SIG-M5 (cell line): ENCODE measurements around the gene ROCK2.
A peak's percentile ranks its signal among the peaks of the same experiment; 100 is the strongest.

Experiments used
- DNase-seq: peaks from one replicate; lab custom pipeline; 2025; lab: John Stamatoyannopoulos, UW

Gene ROCK2

GRCh38 chr2:11152591-11152990, 191.8 kb downstream of the ROCK2 start:
- DNase-seq, result no peak

GRCh38 chr2:11147263-11147662, 197.2 kb downstream of the ROCK2 start:
- DNase-seq, result no peak

DNA sequence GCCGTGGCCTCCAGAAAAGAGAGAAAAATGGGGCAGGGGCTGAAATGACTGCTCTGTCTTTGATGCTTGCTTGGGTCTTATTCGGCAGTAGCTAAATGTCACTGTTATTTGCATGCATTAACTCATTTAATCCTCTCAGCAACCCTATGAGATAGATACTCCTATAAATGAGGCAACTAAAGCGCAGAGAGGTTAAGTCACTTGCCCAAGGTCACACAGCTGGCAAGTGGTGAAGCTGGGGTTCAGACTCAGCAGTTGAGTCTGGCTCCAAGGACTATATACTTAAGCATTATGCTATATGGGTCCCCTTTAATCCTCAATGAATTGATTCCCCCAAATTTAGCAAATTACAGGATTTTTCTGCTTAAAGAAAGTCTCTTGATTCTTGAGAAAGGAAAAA, 198.4 kb downstream of the ROCK2 start:
- DNase-seq, result no peak

DNA sequence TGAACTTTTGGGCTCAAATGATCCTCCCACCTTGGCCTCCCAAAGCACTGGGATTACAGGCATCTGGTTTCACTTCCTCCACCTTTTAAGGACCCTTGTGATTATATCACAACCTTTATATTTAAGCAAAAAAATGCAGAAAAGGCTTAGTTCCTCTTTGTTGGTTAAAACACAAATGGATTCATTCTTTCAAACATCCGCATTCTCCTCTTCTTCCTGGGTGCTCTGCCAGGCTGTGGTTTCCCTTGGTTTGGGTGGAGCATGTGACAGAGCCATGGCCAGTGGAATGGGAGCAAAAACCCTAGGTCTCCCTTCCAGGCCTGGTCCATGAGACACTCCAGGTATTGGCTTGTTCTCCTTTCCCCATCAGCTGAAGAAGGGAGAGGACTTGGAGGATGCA, 199.1 kb downstream of the ROCK2 start:
- peak; percentile 43 for DNase-seq

DNA sequence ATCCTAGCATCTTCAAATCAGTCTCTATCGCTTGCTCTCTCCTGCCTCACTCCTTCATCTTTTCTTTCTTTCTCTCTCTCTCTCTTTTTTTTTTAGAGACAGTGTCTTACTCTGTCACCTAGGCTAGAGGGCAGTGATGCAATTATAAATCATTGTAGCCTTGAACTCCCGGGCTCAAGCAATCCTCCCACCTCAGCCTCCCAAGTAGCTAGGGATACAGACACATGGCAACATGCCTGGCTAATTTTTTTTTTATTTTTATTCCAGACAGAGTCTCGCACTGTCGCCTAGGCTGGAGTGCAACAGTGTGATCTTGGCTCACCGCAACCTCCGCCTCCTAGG, 199.7 kb downstream of the ROCK2 start:
- DNase-seq, result no peak

- DNase-seq, result no peak
Observed at GRCh38 chr2:11144077-11144737, 200.2 kb downstream of the ROCK2 start.

DNA sequence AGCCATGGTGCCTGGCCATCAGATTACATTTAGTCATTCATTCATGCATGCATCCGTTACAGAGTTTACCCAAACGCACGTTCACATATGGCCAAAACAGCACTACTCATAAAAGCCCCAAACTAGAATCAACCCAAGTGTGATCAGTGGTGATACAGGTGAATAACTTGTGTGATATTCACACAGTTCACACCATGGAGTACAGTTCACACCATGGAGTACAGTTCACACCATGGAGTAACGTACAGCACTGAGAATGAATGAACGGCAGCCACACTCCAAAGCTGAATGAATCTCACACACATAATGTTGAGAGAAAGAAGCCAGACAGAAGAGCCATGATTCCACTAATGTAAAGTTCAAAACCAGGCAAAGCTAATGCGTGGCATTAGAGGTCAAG, 201.4 kb downstream of the ROCK2 start:
- no peak for DNase-seq

GRCh38 chr2:11142330-11142729, 202.1 kb downstream of the ROCK2 start:
- no peak for DNase-seq

DNA sequence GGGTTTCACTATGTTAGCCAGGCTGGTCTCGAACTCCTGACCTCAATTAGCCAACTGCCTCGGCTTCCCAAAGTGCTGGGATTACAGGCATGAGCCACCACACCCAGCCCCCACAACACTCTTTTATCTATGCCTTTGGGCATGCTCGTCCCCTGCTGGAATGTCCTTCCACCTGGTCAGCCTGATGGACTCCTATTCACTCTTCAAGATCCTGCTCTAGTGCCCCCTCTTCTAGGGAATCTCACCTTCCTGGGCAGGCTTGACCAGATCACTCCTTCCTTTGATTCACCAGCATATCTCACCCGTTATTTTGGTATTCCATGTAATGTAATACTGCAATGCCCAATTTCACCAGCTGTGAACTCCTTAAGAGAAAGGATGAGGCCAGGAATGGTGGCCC, 203.1 kb downstream of the ROCK2 start:
- no peak for DNase-seq

GRCh38 chr2:11140492-11140891, 203.9 kb downstream of the ROCK2 start:
- DNase-seq, result no peak

DNA sequence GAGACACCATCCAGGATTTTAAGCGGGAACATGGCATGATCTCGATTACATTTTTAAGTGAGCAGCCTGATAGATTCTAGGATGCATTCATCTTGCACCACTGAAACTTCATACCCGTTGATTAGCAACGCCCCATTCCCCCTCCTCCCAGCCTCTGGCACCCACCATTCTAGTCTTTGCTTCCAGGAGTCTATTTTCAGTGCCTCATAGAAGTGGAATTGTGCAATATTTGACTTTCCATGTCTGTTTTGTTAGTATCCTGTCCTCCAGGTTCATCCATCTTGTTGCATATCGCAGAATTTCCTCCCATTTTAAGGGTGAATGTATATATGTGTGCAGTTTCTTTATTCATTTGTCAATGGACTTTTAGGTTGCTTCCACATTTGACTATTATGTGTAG, 210.1 kb downstream of the ROCK2 start:
- DNase-seq, result no peak

DNA sequence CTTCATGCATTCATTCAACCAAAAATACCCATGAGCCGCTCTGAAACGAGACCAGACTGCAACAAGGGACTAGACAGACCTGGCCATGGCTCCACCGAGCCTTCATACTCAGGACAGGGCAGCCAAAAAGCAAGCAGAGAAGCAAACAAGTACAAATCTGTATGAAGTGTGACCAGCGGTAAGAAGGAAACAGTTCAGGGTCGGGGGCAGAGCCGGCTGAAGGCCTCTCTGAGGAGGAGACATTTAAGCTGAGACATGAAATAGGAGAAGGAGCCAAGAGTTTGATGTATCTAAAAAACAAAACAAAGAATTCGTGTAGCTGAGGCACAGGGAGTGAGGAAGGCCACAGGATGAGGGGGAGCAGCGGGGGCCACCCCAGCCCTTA, 210.5 kb downstream of the ROCK2 start:
- DNase-seq, result no peak

GRCh38 chr2:11133238-11133935, 211.0 kb downstream of the ROCK2 start:
- no peak for DNase-seq

DNA sequence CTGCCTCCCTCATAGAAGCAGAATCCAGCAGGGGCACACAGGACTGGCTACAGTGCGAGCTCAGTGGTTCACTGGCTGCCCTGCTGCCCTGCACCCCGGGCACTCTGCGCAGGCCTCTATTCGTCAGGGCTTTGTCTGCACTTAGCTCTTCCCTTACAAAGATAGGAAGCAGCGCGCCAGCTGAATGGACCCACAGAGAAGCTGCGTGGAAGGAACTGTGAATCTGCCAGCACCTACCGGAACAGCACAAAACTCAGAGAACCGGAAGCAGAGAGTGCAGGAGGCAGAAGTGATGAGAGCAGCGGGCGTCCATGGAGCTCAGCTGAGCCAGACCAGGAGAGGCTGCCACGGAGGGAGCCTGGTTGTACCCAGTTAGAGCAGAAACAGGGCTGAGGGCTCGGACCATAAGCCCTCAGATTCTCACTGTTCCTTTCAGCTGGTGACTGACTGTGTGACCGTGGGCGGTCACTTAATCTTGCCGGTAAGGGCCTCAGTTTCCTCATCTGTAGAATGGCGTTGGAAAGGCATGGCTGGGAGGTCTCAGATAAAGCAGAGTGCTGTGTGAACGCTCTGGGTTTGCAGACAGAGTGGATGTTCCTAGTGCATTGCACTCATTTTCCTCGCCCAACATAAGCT, 212.3 kb downstream of the ROCK2 start:
- DNase-seq, result no peak

GRCh38 chr2:11131166-11131920, 213.1 kb downstream of the ROCK2 start:
- DNase-seq, result no peak
